ENCODE results near the gene SOX21.

SOX21 gene

GRCh38 chr13:94692030-94692429 is 20.3 kb downstream of the SOX21 start:
- intact Hi-C loops (cut with DNase I): no loop called here

GRCh38 chr13:94683409-94683808 is 28.9 kb downstream of the SOX21 start:
- no peak for DNase-seq
- intact Hi-C loops (cut with DNase I): no loop called here

More at GRCh38 chr13:94692030-94692429, 20.3 kb downstream of the SOX21 start:
- DNase-seq: no peak

DNA sequence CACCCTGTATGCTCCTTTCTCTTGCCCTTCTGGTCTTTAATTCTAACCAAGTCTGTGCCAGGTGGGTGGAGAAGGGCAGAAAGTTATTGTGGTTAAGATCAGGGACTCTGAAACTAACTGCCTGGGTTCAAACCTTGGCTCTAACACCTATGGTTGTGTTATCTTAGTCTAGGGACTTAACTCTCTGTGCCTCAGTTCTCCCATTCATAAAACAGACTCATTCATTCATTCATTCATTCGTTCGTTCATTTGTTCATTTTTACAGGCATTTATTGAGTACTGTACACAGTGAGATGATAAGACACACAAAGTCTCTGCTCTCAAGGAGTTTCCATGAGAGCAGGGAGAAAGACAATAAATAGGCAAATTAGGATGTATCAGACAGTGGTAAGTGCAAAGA is 30.1 kb downstream of the SOX21 start:
- DNase-seq: no peak
- intact Hi-C loops (cut with DNase I): no loop called here

DNA sequence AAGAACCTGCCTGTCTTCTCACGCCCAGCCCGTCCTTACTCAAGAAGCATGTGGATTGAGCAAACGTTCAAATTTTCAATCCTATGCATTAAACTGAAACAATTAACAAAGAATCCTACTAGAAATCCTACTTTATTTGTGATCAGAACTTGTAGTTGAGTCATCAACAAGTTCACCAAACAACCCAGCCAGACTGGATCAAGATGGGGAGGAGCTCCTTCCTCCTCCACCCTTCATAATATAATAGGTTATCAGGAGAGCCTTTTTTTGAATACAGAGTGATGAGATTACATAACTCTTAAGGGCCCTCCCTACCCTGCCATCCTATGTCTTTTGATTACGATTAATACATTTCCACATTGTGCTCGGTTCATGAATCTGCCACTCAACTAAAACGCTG is 32.7 kb downstream of the SOX21 start:
- no peak for DNase-seq
- intact Hi-C loops (cut with DNase I): loop anchor here (10.0 kb wide), 1 partner anchor 475 kb away; no protein-coding TSS in a partner anchor

- DNase-seq: no peak
- intact Hi-C loops (cut with DNase I): loop anchor here (10.0 kb wide), 1 partner anchor 476 kb away; no protein-coding TSS in a partner anchor
Measured at GRCh38 chr13:94678845-94679244, 33.5 kb downstream of the SOX21 start.

DNA sequence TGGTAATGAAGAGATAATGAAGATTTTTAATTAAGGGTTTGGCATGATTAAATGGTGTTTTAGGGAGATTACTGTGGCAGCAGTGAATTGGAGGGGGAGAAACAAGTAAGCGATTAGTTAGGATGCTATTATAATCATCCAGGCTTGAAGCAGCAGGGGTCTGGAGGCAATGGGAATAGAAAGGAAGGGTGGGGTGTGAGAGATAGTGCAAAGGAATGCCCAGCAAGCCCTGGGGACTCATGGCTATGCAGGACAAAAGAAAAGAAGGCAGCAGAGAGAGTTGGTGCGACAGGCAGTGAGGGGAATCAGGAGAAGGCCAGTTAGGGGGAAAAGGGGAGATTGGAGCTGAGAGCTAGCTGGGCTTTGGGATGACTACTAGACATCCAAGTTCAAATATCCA is 34.5 kb downstream of the SOX21 start:
- intact Hi-C loops (cut with DNase I): loop anchor here (10.0 kb wide), 1 partner anchor 477 kb away; no protein-coding TSS in a partner anchor

DNA sequence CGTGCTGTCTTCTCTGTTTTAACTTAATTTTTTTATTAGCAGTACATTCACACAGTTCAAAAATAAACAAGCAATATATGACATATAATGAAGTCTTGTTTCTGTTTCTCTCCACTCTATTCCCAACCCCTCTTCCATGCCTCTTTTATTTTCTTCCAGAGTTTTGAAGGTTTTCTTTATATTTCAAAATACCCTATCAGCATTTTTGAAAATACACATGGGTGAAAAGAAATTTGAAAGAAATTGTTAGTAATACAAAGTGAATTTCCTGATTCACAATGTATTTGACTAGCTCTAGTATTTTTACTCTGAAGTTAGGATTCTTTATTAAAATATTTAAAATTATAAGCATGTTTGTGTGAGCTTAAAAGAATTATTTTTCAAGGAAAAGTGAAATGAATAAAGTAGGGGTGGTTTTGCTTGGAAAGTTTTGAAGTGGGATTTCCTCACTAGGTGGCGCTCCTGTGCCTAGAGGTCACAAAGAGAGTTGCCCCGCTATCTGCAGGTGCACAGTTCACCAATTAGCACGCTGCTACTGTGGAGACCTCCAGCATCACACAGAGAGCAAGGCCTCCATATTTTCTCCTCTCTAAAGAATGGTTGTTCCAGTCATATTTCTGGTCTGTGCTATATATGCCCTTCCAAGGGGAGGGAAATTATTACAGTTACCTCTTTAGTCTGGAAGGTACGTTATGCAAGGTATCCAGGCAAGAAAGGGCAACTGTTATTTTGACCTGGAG is 37.6 kb downstream of the SOX21 start:
- DNase-seq: peak in 4 of 10 donors; percentile 32 to 73 (median 52)
- intact Hi-C loops (cut with DNase I): loop anchor here (10.0 kb wide), 1 partner anchor 480 kb away; no protein-coding TSS in a partner anchor

More for the DNA sequence above, 34.5 kb downstream of the SOX21 start:
- no peak for DNase-seq

DNA sequence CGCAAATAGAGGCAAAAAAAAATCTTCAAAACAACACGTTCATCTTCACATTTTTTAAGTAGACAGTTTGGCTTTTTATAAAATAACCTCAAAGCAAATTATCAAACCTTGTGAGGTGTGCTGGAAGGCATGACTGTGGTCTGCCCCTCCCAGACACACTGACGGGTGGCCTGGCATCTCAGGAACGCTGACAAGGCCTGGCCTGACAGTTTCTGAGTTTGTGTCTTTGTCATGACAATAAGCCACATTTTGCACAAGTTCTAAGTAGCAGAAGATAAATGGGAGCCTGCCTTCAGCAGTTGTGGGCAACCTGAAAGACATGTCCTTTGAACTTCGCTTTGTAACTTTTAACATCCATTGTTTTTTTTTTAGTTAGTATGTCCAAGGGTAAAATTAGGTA is 38.5 kb downstream of the SOX21 start:
- intact Hi-C loops (cut with DNase I): loop anchor here (10.0 kb wide), 1 partner anchor 481 kb away; no protein-coding TSS in a partner anchor
- DNase-seq: no peak

- intact Hi-C loops (cut with DNase I): loop anchor here (10.0 kb wide), 1 partner anchor 482 kb away; no protein-coding TSS in a partner anchor
- no peak for DNase-seq
Measured at GRCh38 chr13:94672400-94672799, 39.9 kb downstream of the SOX21 start.

GRCh38 chr13:94667190-94667589 is 45.2 kb downstream of the SOX21 start:
- intact Hi-C loops (cut with DNase I): no loop called here
- DNase-seq: no peak

DNA sequence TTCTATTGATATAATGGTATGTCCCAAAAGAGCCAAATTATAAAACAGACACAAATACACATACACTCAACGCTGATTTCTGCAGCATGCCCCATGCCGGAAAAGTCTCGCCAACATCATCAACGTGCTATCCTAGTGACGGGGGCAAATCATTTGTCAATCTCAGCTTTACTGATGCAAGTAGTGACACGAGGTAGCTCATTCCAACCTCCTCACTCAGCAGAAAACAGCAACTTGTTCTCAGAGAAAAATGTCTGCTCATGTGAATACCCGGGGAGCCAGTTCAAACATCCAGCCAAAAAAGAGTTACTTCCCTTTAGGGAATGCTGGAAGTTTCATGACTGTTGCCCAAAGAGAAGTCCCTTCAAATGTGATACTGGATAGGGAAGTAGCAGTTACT is 46.3 kb downstream of the SOX21 start:
- intact Hi-C loops (cut with DNase I): no loop called here
- no peak for DNase-seq

DNA sequence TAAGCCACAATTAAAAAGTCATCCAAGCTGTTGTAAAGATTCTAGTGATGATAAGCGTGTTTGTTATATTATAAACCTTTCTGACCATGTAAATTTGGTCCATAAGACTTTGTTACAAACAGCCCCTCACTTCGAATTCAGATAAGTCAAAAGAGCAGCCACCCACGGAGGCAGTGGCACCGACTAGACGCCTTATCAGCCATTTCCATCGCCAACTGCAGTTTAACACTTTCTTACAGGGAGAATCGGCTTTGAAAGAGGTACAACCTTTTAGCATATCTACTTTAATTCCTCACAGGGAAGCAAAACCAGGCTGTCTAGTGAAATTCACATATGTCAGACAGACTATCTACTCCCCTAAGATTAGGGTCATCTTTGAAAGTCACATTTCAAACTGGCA is 47.5 kb downstream of the SOX21 start:
- DNase-seq: no peak
- intact Hi-C loops (cut with DNase I): no loop called here

GRCh38 chr13:94662274-94662945 is 49.9 kb downstream of the SOX21 start:
- DNase-seq: no peak
- intact Hi-C loops (cut with DNase I): no loop called here

GRCh38 chr13:94661406-94661805 is 50.9 kb downstream of the SOX21 start:
- DNase-seq: no peak
- intact Hi-C loops (cut with DNase I): no loop called here

GRCh38 chr13:94660695-94661326 is 51.5 kb downstream of the SOX21 start:
- intact Hi-C loops (cut with DNase I): no loop called here
- DNase-seq: no peak

All from posterior cingulate gyrus (tissue), 11 donors.